ENCODE results near the gene ZDHHC14.

DNA sequence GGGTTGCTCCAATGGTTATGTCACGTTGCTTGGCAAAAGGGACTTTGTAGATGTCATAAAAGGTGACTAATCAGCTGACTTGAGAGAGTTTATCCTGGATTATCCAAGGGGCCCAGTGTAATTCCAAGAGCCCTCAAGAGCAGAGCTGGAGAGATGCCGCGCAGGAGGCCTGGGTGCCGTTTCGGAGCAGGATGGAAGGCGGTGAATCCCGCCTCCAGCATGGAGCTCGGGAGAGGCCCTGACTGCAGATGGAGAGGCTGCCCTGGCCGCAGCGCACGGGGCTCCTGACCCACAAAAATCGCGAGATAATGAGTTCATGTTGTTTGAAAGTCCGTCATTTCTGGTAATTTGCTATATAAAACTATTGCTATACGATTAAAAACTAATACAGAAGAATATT lies 219.8 kb downstream of the ZDHHC14 start:
- TF ChIP-seq CREB1 (CRISPR knock-in tag; IDR thresholded peaks at IDR 0.05; ENCODE audit: low read depth) (no peak), CTCF (conservative IDR thresholded peaks at IDR 0.05; ENCODE audit: low read depth in 2 of 2) (no peak), POLR2AphosphoS5 (IDR thresholded peaks at IDR 0.05; ENCODE audit: low read depth) (no peak)
